H9 (cell line): ENCODE data around the gene OR4D1. TPM values are rescaled to one million over a fixed set of nuclear protein-coding genes. Genes with fewer than 3 reads are reported as not detected.

Experiments
- DNase-seq: peaks from one replicate; pipeline ENCODE4 v3.0.0-alpha.2; 2017
- H2AFZ ChIP-seq: one replicate; pipeline ENCODE4 v1.6.1; 2013; ENCODE audit warnings: mild to moderate bottlenecking, low read length, control low read depth, moderate library complexity
- H2AK5ac ChIP-seq: 2 replicates; pipeline ENCODE4 v1.6.1; 2013; ENCODE audit warnings: low read length, control low read depth, mixed read lengths; ENCODE audit not compliant: insufficient read length
- H2BK120ac ChIP-seq: one replicate; pipeline ENCODE4 v1.6.1; 2013; ENCODE audit warnings: low read depth, mild to moderate bottlenecking, low read length, control low read depth, inconsistent platforms; ENCODE audit not compliant: poor library complexity, severe bottlenecking
- H2BK12ac ChIP-seq: 2 replicates; pipeline ENCODE4 v1.6.1; 2013; ENCODE audit warnings: low read length, control low read depth, mixed read lengths, low read depth; ENCODE audit not compliant: insufficient read length
- H2BK15ac ChIP-seq: 2 replicates; pipeline ENCODE4 v1.6.1; 2013; ENCODE audit warnings: low read depth, low read length, control low read depth
- H2BK20ac ChIP-seq: one replicate; pipeline ENCODE4 v1.6.1; 2013; ENCODE audit warnings: low read depth, mild to moderate bottlenecking, low read length, control low read depth, inconsistent platforms; ENCODE audit not compliant: poor library complexity, severe bottlenecking
- H2BK5ac ChIP-seq: 2 replicates; pipeline ENCODE4 v1.6.1; 2013; ENCODE audit warnings: low read length, control low read depth, mixed read lengths; ENCODE audit not compliant: insufficient read length
- H3K14ac ChIP-seq: 2 replicates; pipeline ENCODE4 v1.6.1; 2013; ENCODE audit warnings: low read length, control low read depth; ENCODE audit not compliant: insufficient read depth
- H3K18ac ChIP-seq: 2 replicates; pipeline ENCODE4 v1.6.1; 2013; ENCODE audit warnings: low read depth, mild to moderate bottlenecking, mixed read lengths, low read length, control low read depth; ENCODE audit not compliant: insufficient read length
- H3K23ac ChIP-seq: 2 replicates; pipeline ENCODE4 v1.6.1; 2013; ENCODE audit warnings: low read length, control low read depth, mixed read lengths, low read depth; ENCODE audit not compliant: insufficient read length
- H3K23me2 ChIP-seq: 2 replicates; pipeline ENCODE4 v1.6.1; 2013; ENCODE audit warnings: low read depth, mild to moderate bottlenecking, mixed read lengths, low read length, control low read depth; ENCODE audit not compliant: insufficient read length, poor library complexity, severe bottlenecking
- H3K27ac ChIP-seq: 2 replicates; pipeline ENCODE4 v1.5.1; 2013; ENCODE audit warnings: low read length, control low read depth, mixed read lengths, low read depth; ENCODE audit not compliant: insufficient read length
- H3K27me3 ChIP-seq: 2 replicates; pipeline ENCODE4 v1.6.1; 2013; ENCODE audit warnings: low read length, control low read depth, inconsistent platforms; ENCODE audit not compliant: insufficient read depth
- H3K4ac ChIP-seq: 2 replicates; pipeline ENCODE4 v1.6.1; 2013; ENCODE audit warnings: low read depth, mild to moderate bottlenecking, control low read depth, inconsistent platforms, low read length, moderate library complexity
- H3K4me1 ChIP-seq: 2 replicates; pipeline ENCODE4 v1.6.1; 2013; ENCODE audit warnings: low read length, control low read depth, inconsistent platforms; ENCODE audit not compliant: insufficient read depth
- H3K4me2 ChIP-seq: 2 replicates; pipeline ENCODE4 v1.6.1; 2013; ENCODE audit warnings: low read length, control low read depth, mixed read lengths; ENCODE audit not compliant: insufficient read length, insufficient read depth
- H3K56ac ChIP-seq: 2 replicates; pipeline ENCODE4 v1.6.1; 2013; ENCODE audit warnings: low read depth, mild to moderate bottlenecking, mixed read lengths, low read length, control low read depth; ENCODE audit not compliant: insufficient read length
- H3K79me1 ChIP-seq: 2 replicates; pipeline ENCODE4 v1.6.1; 2013; ENCODE audit warnings: low read depth, mild to moderate bottlenecking, moderate library complexity, low read length, control low read depth, inconsistent platforms; ENCODE audit not compliant: insufficient read depth, poor library complexity, severe bottlenecking
- H3K79me2 ChIP-seq: 2 replicates; pipeline ENCODE4 v1.6.1; 2013; ENCODE audit warnings: low read length, control low read depth, inconsistent platforms; ENCODE audit not compliant: insufficient read depth
- H3K9ac ChIP-seq: 2 replicates; pipeline ENCODE4 v1.6.1; 2013; ENCODE audit warnings: low read length, control low read depth, mixed read lengths; ENCODE audit not compliant: insufficient read length; ENCODE audit errors: extremely low read depth
- H3K9me3 ChIP-seq: one replicate; pipeline ENCODE4 v1.6.1; 2013; ENCODE audit warnings: low read depth, low read length, inconsistent platforms; ENCODE audit not compliant: control insufficient read depth
- H3T11ph ChIP-seq: one replicate; pipeline ENCODE4 v1.6.1; 2013; ENCODE audit warnings: mild to moderate bottlenecking, low read length, control low read depth, inconsistent platforms
- H4K20me1 ChIP-seq: one replicate; pipeline ENCODE4 v1.6.1; 2013; ENCODE audit not compliant: control insufficient read depth, insufficient read length, insufficient read depth
- H4K5ac ChIP-seq: 2 replicates; pipeline ENCODE4 v1.6.1; 2013; ENCODE audit warnings: low read depth, mild to moderate bottlenecking, mixed read lengths, low read length, control low read depth; ENCODE audit not compliant: insufficient read length
- H4K8ac ChIP-seq: replicated peaks from 2 replicates; pipeline ENCODE4 v1.6.1; 2013; ENCODE audit warnings: low read length, control low read depth, mixed read lengths, low read depth; ENCODE audit not compliant: insufficient read length
- H4K91ac ChIP-seq: 2 replicates; pipeline ENCODE4 v1.6.1; 2013; ENCODE audit warnings: low read depth, mild to moderate bottlenecking, moderate library complexity, mixed read lengths, low read length, control low read depth; ENCODE audit not compliant: insufficient read length
- H3K27ac Mint-ChIP-seq, 3 experiments: 2 replicates in 2 of 3; 3 replicates in 1 of 3; pipeline ENCODE4 v1.8.0; 2020 to 2021; ENCODE audit warnings: mixed read lengths in 3 of 3, mild to moderate bottlenecking in 1 of 3, moderate library complexity in 1 of 3
- H3K27me3 Mint-ChIP-seq: 2 replicates; pipeline ENCODE4 v1.8.0; 2021; ENCODE audit warnings: low read depth, mild to moderate bottlenecking, moderate library complexity, mixed read lengths
- H3K36me3 Mint-ChIP-seq, 3 experiments: 2 replicates in 2 of 3; 3 replicates in 1 of 3; pipeline ENCODE4 v1.8.0; 2020 to 2021; ENCODE audit warnings: low read depth in 3 of 3, mixed read lengths in 3 of 3; ENCODE audit not compliant: insufficient read depth in 1 of 3
- H3K4me1 Mint-ChIP-seq, 2 experiments: 2 replicates each; pipeline ENCODE4 v1.8.0; 2020; ENCODE audit warnings: mixed read lengths in 2 of 2
- H3K4me3 Mint-ChIP-seq, 2 experiments: 2 replicates in 1 of 2; 3 replicates in 1 of 2; pipeline ENCODE4 v1.8.0; 2020 to 2021; ENCODE audit warnings: mild to moderate bottlenecking in 2 of 2, mixed read lengths in 2 of 2, moderate library complexity in 1 of 2
- H3K9me3 Mint-ChIP-seq, 2 experiments: 2 replicates in 1 of 2; 3 replicates in 1 of 2; pipeline ENCODE4 v1.8.0; 2020; ENCODE audit warnings: mild to moderate bottlenecking in 2 of 2, mixed read lengths in 2 of 2, moderate library complexity in 1 of 2
- CTCF ChIP-seq: fragments of 200-600 bp; sonication (generic); conservative IDR thresholded peaks from 3 replicates; pipeline ENCODE4 v1.8.0; 2021; ENCODE audit warnings: antibody characterized with exemption, mild to moderate bottlenecking
- WGBS: extraction: QIAGEN DNeasy Blood & Tissue Kit; methylation state at CpG from one replicate; pipeline ENCODE4 v1.1.7; 2013; ENCODE audit warnings: missing lambda C conversion rate, low lambda C conversion rate, mixed read lengths; ENCODE audit not compliant: insufficient read length; ENCODE audit errors: extremely low coverage; 5-methylcytosine and 5-hydroxymethylcytosine counted together
- total RNA-seq: library from RNA; stranded (reverse); gene quantifications from 2 replicates; pipeline ENCODE4 v1.2.1, GENCODE V29; 2021

The OR4D1 gene
- total RNA-seq, 1 experiment from 2014 or later, result 0.11 TPM

- Histone ChIP-seq H4K8ac (no peak within 1 kb of the TSS), H3K56ac (no peak within 1 kb of the TSS), H3T11ph (no peak within 1 kb of the TSS), H3K4me1 (no peaks in the 10 kb centered on the region), H4K5ac (no peak within 1 kb of the TSS), H2BK5ac (no peak within 1 kb of the TSS), H2AFZ (no peak within 1 kb of the TSS), H3K27ac (no peak within 1 kb of the TSS), H3K9me3 (no peaks in the 10 kb centered on the region), H3K4me2 (no peak within 1 kb of the TSS), H3K18ac (no peak within 1 kb of the TSS), H4K91ac (no peak within 1 kb of the TSS), H3K4ac (no peak within 1 kb of the TSS), H3K79me1 (no peaks in the 10 kb centered on the region), H3K79me2 (no peaks in the 10 kb centered on the region), H3K23ac (no peak within 1 kb of the TSS), H4K20me1 (no peaks in the 10 kb centered on the region), H3K27me3 (no peaks in the 10 kb centered on the region), H3K23me2 (no peaks in the 10 kb centered on the region), H2BK15ac (no peak within 1 kb of the TSS), H2AK5ac (no peak within 1 kb of the TSS), H2BK20ac (no peak within 1 kb of the TSS), H2BK12ac (no peak within 1 kb of the TSS), H2BK120ac (no peak within 1 kb of the TSS), H3K14ac (no peak within 1 kb of the TSS), H3K9ac (no peak within 1 kb of the TSS)
- no peak within 1 kb of the TSS for H3K4me3 Mint-ChIP-seq
- TF ChIP-seq CTCF, result no peak
- no peaks in the 10 kb centered on the region for H3K4me1 Mint-ChIP-seq
- peaks cover 75% of the 10 kb centered on the region for H3K27me3 Mint-ChIP-seq
- H3K36me3 Mint-ChIP-seq, result no peaks in the 10 kb centered on the region
- H3K9me3 Mint-ChIP-seq, result peaks cover 0 to 3% of the 10 kb centered on the region in 2 experiments; a peak in 1 of 5 replicates
- no peak within 1 kb of the TSS for H3K27ac Mint-ChIP-seq
- DNase-seq, result no peak
- WGBS, result no CpG with 5 or more reads among the region's 6 CpGs
Measured at GRCh38 chr17:58166682-58167081, 18.5 kb downstream of the OR4D1 start, which contains the start of gene OR4D2. Gene OR4D2, plus strand, starts transcription at chr17:58166982. Its CDS starts 2,674 bp downstream, at chr17:58169656.
